ENCODE measurements around the gene KCNMA1.

Gene KCNMA1

GRCh38 chr10:77578583-77579227 lies 58.9 kb downstream of the KCNMA1 start:
- TF ChIP-seq GATA3 (IDR thresholded peaks at IDR 0.05; ENCODE audit: low read depth, low read length) (no peak), GATA2 (IDR thresholded peaks at IDR 0.05; ENCODE audit: low read depth, low read length) (no peak)

- TF ChIP-seq GATA2 (IDR thresholded peaks at IDR 0.05; ENCODE audit: low read depth, low read length) (no peak), GATA3 (IDR thresholded peaks at IDR 0.05; ENCODE audit: low read depth, low read length) (no peak)
Observed at GRCh38 chr10:77577666-77578229, 59.9 kb downstream of the KCNMA1 start.

- TF ChIP-seq GATA2 (IDR thresholded peaks at IDR 0.05; ENCODE audit: low read depth, low read length): no peak
Observed at GRCh38 chr10:77576444-77577032, 61.1 kb downstream of the KCNMA1 start.

- TF ChIP-seq GATA2 (IDR thresholded peaks at IDR 0.05; ENCODE audit: low read depth, low read length) (no peak), GATA3 (IDR thresholded peaks at IDR 0.05; ENCODE audit: low read depth, low read length) (no peak)
Observed at GRCh38 chr10:77576007-77576367, 61.6 kb downstream of the KCNMA1 start.

- no peak for TF ChIP-seq GATA3 (IDR thresholded peaks at IDR 0.05; ENCODE audit: low read depth, low read length)
Observed at GRCh38 chr10:77575271-77576006, 62.2 kb downstream of the KCNMA1 start.

GRCh38 chr10:77574438-77574837 lies 63.2 kb downstream of the KCNMA1 start:
- TF ChIP-seq GATA2 (IDR thresholded peaks at IDR 0.05; ENCODE audit: low read depth, low read length): no peak
- TF ChIP-seq GATA3 (IDR thresholded peaks at IDR 0.05; ENCODE audit: low read depth, low read length): no peak

- no peak for TF ChIP-seq GATA2 (IDR thresholded peaks at IDR 0.05; ENCODE audit: low read depth, low read length)
- no peak for TF ChIP-seq GATA3 (IDR thresholded peaks at IDR 0.05; ENCODE audit: low read depth, low read length)
Observed at GRCh38 chr10:77571490-77571889, 66.1 kb downstream of the KCNMA1 start.

- TF ChIP-seq GATA2 (IDR thresholded peaks at IDR 0.05; ENCODE audit: low read depth, low read length) (no peak), GATA3 (IDR thresholded peaks at IDR 0.05; ENCODE audit: low read depth, low read length) (no peak)
Observed at GRCh38 chr10:77566914-77567566, 70.6 kb downstream of the KCNMA1 start.

GRCh38 chr10:77566236-77566635 lies 71.4 kb downstream of the KCNMA1 start:
- TF ChIP-seq GATA2 (IDR thresholded peaks at IDR 0.05; ENCODE audit: low read depth, low read length) (no peak), GATA3 (IDR thresholded peaks at IDR 0.05; ENCODE audit: low read depth, low read length) (no peak)

GRCh38 chr10:77565590-77566023 lies 72.0 kb downstream of the KCNMA1 start:
- TF ChIP-seq GATA3 (IDR thresholded peaks at IDR 0.05; ENCODE audit: low read depth, low read length): no peak
- TF ChIP-seq GATA2 (IDR thresholded peaks at IDR 0.05; ENCODE audit: low read depth, low read length): no peak

- TF ChIP-seq GATA3 (IDR thresholded peaks at IDR 0.05; ENCODE audit: low read depth, low read length) (no peak), GATA2 (IDR thresholded peaks at IDR 0.05; ENCODE audit: low read depth, low read length) (no peak)
Observed at GRCh38 chr10:77564731-77565589, 72.6 kb downstream of the KCNMA1 start.

GRCh38 chr10:77563638-77564270 lies 73.9 kb downstream of the KCNMA1 start:
- no peak for TF ChIP-seq GATA3 (IDR thresholded peaks at IDR 0.05; ENCODE audit: low read depth, low read length)
- TF ChIP-seq GATA2 (IDR thresholded peaks at IDR 0.05; ENCODE audit: low read depth, low read length): no peak

GRCh38 chr10:77562742-77563141 lies 74.9 kb downstream of the KCNMA1 start:
- TF ChIP-seq GATA2 (IDR thresholded peaks at IDR 0.05; ENCODE audit: low read depth, low read length): no peak
- no peak for TF ChIP-seq GATA3 (IDR thresholded peaks at IDR 0.05; ENCODE audit: low read depth, low read length)

All from SH-SY5Y (cell line).